ENCODE measurements around the gene AMBRA1.

- TF ChIP-seq CTCF (IDR thresholded peaks at IDR 0.05) = no peak
- no peak for TF ChIP-seq EP300 (IDR thresholded peaks at IDR 0.05)
- TF ChIP-seq POLR2A (IDR thresholded peaks at IDR 0.05; ENCODE audit: low read depth) = no peak
Observed at GRCh38 chr11:46514370-46514769, 79.5 kb downstream of the AMBRA1 start.
